DMS 273 treated with DMSO at 0.1 percent for 48 hours (cell line): ENCODE results near the gene SLC12A6.
"Not testable (repeated sequence)": the region's sequence is repeated elsewhere in the genome, so short reads cannot be mapped to it uniquely, and the experiment has no call there.

ENCODE experiments used
- DNase-seq: peaks from one replicate; lab custom pipeline; 2025; lab: John Stamatoyannopoulos, UW

Gene SLC12A6

GRCh38 chr15:34193272-34193671 lies 144.3 kb downstream of the SLC12A6 start:
- DNase-seq = not testable (repeated sequence)

GRCh38 chr15:34188711-34189110 lies 148.9 kb downstream of the SLC12A6 start:
- DNase-seq = no peak

GRCh38 chr15:34185666-34186065 lies 151.9 kb downstream of the SLC12A6 start:
- no peak for DNase-seq

- DNase-seq = no peak
Measured at GRCh38 chr15:34182942-34183341, 154.6 kb downstream of the SLC12A6 start.
